ENCODE results near the gene TSFM. TPM values are rescaled to one million over a fixed set of nuclear protein-coding genes. Genes with fewer than 3 reads are reported as not detected.

Gene TSFM
- total RNA-seq, 1 donor from 2014 or later = 34.4 TPM

- intact Hi-C loops (cut with micrococcal nuclease) = no loop called here
Observed at GRCh38 chr12:57775044-57775443, 7.5 kb upstream of the TSFM start.

GRCh38 chr12:57775563-57776246 is 6.9 kb upstream of the TSFM start:
- intact Hi-C loops (cut with micrococcal nuclease) = no loop called here

GRCh38 chr12:57776247-57776587 is 6.4 kb upstream of the TSFM start:
- intact Hi-C loops (cut with micrococcal nuclease) = no loop called here

GRCh38 chr12:57777367-57777766 is 5.2 kb upstream of the TSFM start:
- intact Hi-C loops (cut with micrococcal nuclease) = no loop called here

GRCh38 chr12:57777911-57778310 is 4.7 kb upstream of the TSFM start:
- intact Hi-C loops (cut with micrococcal nuclease) = no loop called here

GRCh38 chr12:57779736-57780135 is 2.9 kb upstream of the TSFM start:
- intact Hi-C loops (cut with micrococcal nuclease) = no loop called here

- intact Hi-C loops (cut with micrococcal nuclease) = no loop called here
Observed at GRCh38 chr12:57780284-57780897, 2.2 kb upstream of the TSFM start.

GRCh38 chr12:57781244-57781643 is 1.3 kb upstream of the TSFM start:
- intact Hi-C loops (cut with micrococcal nuclease) = no loop called here

- intact Hi-C loops (cut with micrococcal nuclease) = loop anchor here (1.0 to 2.0 kb wide), 11 partner anchors 10 to 154 kb away; partner anchors contain the start of genes CDK4, CTDSP2, EEF1AKMT3 and METTL1
Observed at GRCh38 chr12:57781801-57782200, 786 bp upstream of the TSFM start.

GRCh38 chr12:57782243-57782607 is 362 bp upstream of the TSFM start:
- intact Hi-C loops (cut with micrococcal nuclease) = loop anchor here (1.0 to 2.0 kb wide), 11 partner anchors 10 to 154 kb away; partner anchors contain the start of genes CDK4, CTDSP2, EEF1AKMT3 and METTL1

GRCh38 chr12:57783466-57783801 is 847 bp downstream of the TSFM start:
- intact Hi-C loops (cut with micrococcal nuclease) = loop anchor here (2.0 kb wide), 3 partner anchors 19 to 55 kb away; no protein-coding TSS in a partner anchor

- intact Hi-C loops (cut with micrococcal nuclease) = loop anchor here (2.0 kb wide), 3 partner anchors 19 to 55 kb away; no protein-coding TSS in a partner anchor
Observed at GRCh38 chr12:57783861-57784260, 1.3 kb downstream of the TSFM start.

- intact Hi-C loops (cut with micrococcal nuclease) = no loop called here
Observed at GRCh38 chr12:57793920-57794319, 11.3 kb downstream of the TSFM start.

GRCh38 chr12:57795354-57795753 is 12.8 kb downstream of the TSFM start:
- intact Hi-C loops (cut with micrococcal nuclease) = no loop called here

- intact Hi-C loops (cut with micrococcal nuclease) = no loop called here
Observed at GRCh38 chr12:57796996-57797395, 14.4 kb downstream of the TSFM start.

GRCh38 chr12:57797933-57798332 is 15.3 kb downstream of the TSFM start:
- intact Hi-C loops (cut with micrococcal nuclease) = no loop called here

GRCh38 chr12:57800965-57801364 is 18.4 kb downstream of the TSFM start:
- intact Hi-C loops (cut with micrococcal nuclease) = no loop called here

GRCh38 chr12:57802607-57803006 is 20.0 kb downstream of the TSFM start:
- intact Hi-C loops (cut with micrococcal nuclease) = loop anchor here (1.0 kb wide), 3 partner anchors 29 to 103 kb away; partner anchors contain the start of gene CTDSP2

- intact Hi-C loops (cut with micrococcal nuclease) = loop anchor here (1.0 kb wide), 3 partner anchors 28 to 102 kb away; partner anchors contain the start of gene CTDSP2
Observed at GRCh38 chr12:57803319-57803893, 20.8 kb downstream of the TSFM start.

- intact Hi-C loops (cut with micrococcal nuclease) = no loop called here
Observed at GRCh38 chr12:57806677-57807076, 24.1 kb downstream of the TSFM start.

- intact Hi-C loops (cut with micrococcal nuclease) = no loop called here
Observed at GRCh38 chr12:57807285-57807684, 24.7 kb downstream of the TSFM start.

GRCh38 chr12:57808351-57808750 is 25.8 kb downstream of the TSFM start:
- intact Hi-C loops (cut with micrococcal nuclease) = no loop called here

- intact Hi-C loops (cut with micrococcal nuclease) = no loop called here
Observed at GRCh38 chr12:57809425-57809824, 26.8 kb downstream of the TSFM start.

All from T-helper 1 cell treated with Interleukin-12 subunit alpha and Interleukin-12 subunit beta and Interleukin-4 antibody, amounts not matched to agents 30 ng/mL and 1 ng/mL, for 36 hours (primary cell).